GM19455 (cell line): ENCODE results near the gene RPLP2.

ENCODE experiments used
- ATAC-seq: cut with Tn5 transposase; IDR thresholded peaks from one replicate; pipeline ENCODE4 v1.9.1; 2021; ENCODE audit not compliant: unreplicated experiment

The RPLP2 gene

DNA sequence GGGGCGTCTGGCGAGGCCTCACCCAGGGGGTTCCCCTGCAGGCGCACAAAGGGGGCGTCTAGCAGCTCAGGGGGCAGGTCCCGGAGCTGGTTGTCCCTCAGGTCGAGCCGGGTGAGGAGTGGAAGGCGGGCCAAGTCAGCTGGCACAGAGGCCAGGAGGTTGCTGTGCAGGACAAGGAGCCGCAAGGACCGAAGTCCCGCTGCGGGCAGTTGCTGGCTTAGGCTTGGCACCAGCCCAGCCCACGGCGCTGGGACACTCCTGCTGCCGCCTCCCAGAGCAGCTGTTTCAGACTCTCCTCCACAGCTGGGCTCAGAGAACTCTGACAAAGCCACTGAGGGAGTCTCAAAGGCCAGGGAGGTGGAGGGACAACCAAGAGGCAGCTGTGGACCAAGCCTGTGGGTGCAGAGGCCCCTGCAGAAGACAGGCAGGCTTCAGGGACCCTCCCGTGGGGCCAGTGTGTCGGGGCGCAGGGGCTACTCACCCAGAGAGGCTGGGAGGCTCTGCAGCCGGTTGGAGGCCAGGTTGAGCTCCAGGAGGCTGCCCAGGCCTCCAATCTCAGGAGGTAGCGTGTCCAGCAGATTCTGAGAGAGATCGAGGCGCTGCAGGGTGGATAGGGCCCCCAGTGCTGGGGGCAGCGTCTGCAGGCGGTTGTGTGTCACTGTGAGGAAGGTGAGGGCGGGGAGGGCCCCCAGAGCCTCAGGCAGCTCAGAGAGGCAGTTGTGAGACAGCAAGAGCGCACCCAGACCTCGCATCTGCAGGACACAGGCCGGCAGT is 6.9 kb upstream of the RPLP2 start:
- no peak for ATAC-seq

- no peak for ATAC-seq
Measured at GRCh38 chr11:803467-803742, 6.4 kb upstream of the RPLP2 start.

- ATAC-seq: no peak
Measured at GRCh38 chr11:803770-804598, 5.8 kb upstream of the RPLP2 start.

GRCh38 chr11:804599-804964 is 5.2 kb upstream of the RPLP2 start:
- no peak for ATAC-seq

GRCh38 chr11:808427-809286 is 1.1 kb upstream of the RPLP2 start:
- no peak for ATAC-seq

- ATAC-seq: peak; percentile 2
Measured at GRCh38 chr11:810040-810567, 337 bp downstream of the RPLP2 start.

DNA sequence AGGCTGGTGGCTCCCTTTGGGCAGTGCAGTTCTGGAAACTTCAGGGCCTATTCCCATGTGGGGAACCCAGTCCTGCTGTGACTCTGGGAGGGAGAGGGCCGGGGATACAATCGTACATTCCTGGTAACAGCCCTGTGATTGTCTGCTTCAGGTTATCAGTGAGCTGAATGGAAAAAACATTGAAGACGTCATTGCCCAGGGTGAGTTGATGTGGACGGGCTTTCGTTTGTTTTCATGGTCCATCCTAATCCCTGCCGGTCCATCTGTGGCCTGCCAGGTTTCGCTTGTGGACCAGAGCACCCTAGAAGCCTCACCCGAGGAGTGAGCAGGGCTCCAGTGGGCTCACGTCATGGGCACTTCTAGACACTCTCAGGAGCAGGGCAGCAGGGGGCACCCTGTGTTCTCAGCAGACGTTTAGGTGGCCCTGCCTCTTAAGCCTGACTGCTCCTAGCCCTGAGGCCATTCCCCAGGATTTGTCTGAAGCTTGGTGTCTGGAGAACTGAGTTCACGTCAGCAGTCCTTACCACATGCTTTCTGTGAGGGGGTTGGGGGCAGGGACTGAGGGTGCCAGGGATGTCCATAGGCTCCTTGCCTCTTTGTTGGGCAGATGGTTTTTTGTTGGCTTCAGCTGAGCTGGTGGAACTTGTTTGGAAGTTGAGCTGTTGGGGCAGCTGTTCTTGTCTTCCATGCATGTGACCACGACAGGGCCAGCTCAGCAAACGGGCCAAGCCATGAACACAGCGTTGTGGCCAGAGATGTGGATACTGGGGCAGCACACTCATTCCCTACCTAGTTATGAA is 1.9 kb downstream of the RPLP2 start:
- ATAC-seq: no peak

- no peak for ATAC-seq
Measured at GRCh38 chr11:812390-812789, 2.6 kb downstream of the RPLP2 start.

GRCh38 chr11:813072-813455 is 3.3 kb downstream of the RPLP2 start:
- no peak for ATAC-seq

GRCh38 chr11:813456-814096 is 3.8 kb downstream of the RPLP2 start:
- no peak for ATAC-seq

DNA sequence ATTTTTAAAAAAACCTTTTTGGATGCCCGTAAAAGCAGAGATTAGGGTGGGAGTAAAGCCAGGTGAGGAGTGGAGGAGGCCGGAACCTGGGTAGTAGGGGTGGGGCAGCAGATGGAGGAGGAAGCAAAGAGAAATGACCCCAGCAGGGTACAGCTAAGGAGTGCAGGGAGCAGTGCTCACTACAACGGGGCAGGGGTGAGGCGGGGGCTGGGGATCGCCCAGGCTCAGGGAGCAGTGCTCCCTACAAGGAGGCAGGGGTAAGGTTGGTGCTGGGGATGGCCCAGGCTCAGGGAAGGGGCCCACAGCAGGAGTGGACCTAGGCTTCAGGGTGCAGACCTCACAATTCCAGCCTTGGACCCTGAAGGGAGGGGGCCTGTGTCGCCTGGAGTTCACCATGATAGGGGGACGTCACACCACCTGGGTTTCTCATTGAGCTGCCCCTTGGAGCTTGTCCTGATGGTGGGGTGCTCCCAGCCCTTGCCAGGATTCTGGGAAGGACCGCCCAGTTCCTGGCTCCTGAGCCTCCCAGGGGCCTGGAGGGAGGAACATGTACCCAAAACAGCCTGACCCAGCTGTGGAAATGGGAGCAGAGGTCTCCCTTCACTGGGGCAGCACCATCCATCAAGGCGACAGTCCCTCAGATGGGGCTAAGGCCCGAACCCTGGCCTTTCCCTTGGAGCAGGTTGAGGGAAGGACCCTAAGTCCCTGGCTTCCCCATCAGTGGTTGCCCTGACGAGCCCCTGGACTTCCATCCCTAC is 6.1 kb downstream of the RPLP2 start:
- no peak for ATAC-seq

DNA sequence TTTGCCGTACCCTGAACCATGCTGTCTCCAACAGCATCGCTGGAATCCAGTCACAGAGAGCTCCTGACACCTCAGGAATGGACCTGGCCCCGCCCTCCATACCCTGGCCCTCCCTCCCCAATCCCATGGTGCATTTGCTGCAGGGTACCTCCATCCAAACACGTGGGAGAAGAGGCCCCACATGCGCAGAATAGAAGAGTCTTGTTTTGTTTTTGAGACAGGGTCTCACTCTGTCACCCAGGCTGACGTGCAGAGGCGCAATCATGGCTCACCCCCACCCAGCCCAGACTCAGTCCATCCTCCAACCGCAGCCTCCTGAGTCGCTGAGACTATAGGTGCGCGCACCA is 6.6 kb downstream of the RPLP2 start:
- ATAC-seq: no peak

DNA sequence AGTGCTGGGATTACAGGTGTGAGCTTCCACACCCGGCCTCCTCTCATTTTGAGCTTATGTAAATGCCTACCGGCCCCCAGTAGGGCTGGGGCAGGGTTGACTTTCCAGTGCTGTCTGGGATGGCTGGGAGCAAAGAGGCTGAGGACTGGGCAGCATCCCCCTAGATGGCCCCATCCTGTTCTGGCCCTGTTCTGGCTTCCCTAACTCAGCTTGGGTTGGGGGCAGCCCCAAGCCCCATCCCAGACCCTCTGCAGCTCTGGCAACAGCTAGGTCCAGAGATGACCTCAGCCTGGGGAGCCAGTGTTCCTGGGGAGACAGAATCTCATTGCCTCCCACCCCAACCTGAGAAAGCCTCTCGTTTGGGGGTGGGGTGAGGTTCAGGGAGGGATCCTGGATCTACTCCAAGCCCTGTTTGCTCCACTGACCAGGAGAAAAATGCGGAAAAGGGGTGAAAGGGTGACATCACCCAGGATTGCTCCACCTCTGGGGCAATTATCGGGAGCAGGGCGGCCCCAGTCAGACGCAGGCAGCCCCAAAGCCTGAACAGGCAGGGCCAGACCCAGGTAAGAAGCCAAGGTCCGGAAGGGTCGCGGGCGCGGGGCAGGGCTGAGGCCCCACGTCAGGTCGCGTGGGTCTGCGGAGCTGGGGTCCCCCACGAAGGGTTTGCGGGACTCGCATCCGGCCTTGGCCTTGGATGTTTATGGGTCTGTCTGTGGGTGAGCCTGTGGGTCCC is 8.8 kb downstream of the RPLP2 start, which contains the start of gene PNPLA2:
PNPLA2 (plus strand) TSS at position 519 of the 733 bp plus-strand sequence. CDS start 805 bp downstream, outside the sequence.
- no peak for ATAC-seq

GRCh38 chr11:819129-819931 is 9.6 kb downstream of the RPLP2 start:
- peak; percentile 69 for ATAC-seq

DNA sequence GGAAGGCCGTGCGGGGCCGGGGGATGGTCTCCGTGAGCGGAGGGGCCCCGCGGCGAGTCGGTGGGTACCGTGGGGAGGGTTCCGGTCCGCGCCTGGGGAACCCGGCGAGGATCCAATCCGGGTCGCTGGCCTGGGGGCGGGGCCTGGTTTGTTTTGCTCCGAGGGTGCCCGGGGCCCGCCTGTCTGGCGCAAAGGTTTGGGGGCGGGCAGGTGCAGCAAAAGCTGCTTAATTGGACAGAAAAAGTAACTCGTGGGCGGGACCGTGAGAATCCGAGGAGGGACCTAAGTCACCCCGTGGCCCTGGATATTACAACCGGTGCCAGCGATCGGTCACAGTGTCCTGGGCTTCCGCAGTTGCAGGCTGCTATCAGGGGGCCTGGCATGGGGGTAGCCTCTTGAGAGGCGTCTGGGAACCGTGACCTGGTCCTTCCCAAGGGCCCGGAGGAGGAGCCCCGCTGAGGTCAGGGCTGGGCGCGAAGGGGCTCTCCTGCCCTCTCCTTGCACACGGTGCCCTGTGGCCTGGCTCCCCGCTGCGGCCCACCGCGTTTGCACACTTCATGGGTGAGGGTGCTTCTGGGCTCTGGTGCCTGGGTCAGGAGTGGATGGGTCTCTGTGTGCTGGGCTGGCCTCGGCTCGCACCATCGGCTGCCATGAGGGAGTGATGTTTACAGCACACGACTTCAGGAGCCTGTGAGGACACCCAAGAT is 10.3 kb downstream of the RPLP2 start:
- peak; percentile 71 for ATAC-seq

DNA sequence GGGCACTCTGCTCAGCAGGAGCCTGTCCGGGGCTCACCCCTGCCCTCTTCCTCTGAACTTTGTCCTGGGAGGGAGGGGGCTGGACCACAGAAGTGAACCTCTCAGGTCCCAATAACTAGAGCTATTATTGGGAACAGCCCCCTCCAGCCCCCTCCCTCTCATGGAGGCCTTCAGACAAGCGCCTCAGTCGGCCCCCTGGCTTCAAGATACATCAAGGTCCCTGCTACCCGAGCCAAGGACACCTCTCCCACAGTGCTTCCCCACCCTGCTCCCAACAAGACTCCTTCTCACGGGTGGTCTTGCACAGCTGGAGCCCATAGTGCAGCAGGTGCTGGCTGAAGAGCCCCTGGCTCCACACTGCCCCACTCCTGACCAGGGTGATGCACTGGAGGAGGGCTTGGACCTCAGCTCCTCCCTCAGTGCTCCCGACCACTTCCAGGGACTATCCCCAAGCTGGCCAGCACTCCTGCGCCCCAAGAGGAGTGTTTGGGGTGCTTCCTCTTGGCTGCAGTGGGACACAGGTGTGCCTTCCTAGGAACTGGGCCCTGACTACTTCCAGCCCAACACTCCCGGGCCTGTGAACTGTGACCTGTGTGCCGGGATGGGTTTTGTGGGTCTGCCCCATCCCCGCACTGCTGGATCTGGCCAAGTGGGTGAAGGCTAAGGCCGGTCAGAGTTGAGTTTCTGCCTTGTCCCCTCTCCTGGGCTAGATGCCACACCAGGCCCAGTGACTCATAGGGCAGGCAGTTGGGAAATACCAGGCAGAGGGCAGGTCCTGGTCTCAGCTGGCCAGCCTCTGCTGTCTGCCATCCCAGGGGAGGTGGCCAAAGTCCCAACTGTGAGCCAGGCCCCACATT is 11.1 kb downstream of the RPLP2 start:
- ATAC-seq: no peak
